PC-3 (cell line): ENCODE measurements around the gene CD163L1. TPM values are rescaled to one million over a fixed set of nuclear protein-coding genes. Genes with fewer than 3 reads are reported as not detected.
A peak's percentile ranks its signal among the peaks of the same experiment; 100 is the strongest.

Experiments
- ATAC-seq: fragments of 200-7000 bp; cut with Tn5 transposase; 2 replicates; pipeline ENCODE4 v1.9.1; 2020; ENCODE audit warnings: mild to moderate bottlenecking, moderate library complexity
- BruUV-seq: library from RNA; stranded (reverse); fragments of 400-500 nt; replicated peaks from 2 replicates; lab custom pipeline; 2021; lab: Mats Ljungman, UMichigan
- CTCF ChIA-PET: fragments of 300-600 bp; sonication (Branson Sonifier 250); formaldehyde crosslinking; loops from one replicate; lab custom pipeline; 2022; ENCODE audit warnings: antibody characterized with exemption; lab: Charles Lee
- POLR2A ChIA-PET: fragments of 300-600 bp; sonication (Branson Sonifier 250); formaldehyde crosslinking; loops from one replicate; lab custom pipeline; 2022; ENCODE audit warnings: antibody characterized with exemption; ENCODE audit not compliant: unreplicated experiment; lab: Charles Lee
- DNase-seq: peaks from one replicate; pipeline ENCODE4 v3.0.0-alpha.2; 2015
- H2AFZ ChIP-seq: fragments of 300-600 bp; sonication (generic); 2 replicates; pipeline ENCODE4 v1.6.0; 2016; ENCODE audit warnings: antibody characterized with exemption, low read length
- H3F3A ChIP-seq: fragments of 300-600 bp; sonication (generic); one replicate; pipeline ENCODE4 v1.6.0; 2017; ENCODE audit warnings: antibody characterized with exemption, low read length, control low read depth, mild to moderate bottlenecking; ENCODE audit not compliant: unreplicated experiment
- H3K27ac ChIP-seq: fragments of 300-600 bp; sonication (generic); 2 replicates; pipeline ENCODE4 v1.5.1; 2016; ENCODE audit warnings: mild to moderate bottlenecking, low read length
- H3K27me3 ChIP-seq: fragments of 300-600 bp; sonication (generic); 2 replicates; pipeline ENCODE4 v1.6.1; 2016; ENCODE audit warnings: low read length, mixed read lengths
- H3K36me3 ChIP-seq: fragments of 300-600 bp; sonication (generic); 2 replicates; pipeline ENCODE4 v1.6.1; 2016; ENCODE audit warnings: low read depth, mixed run types, low read length, mixed read lengths
- H3K4me1 ChIP-seq: fragments of 300-600 bp; sonication (generic); 2 replicates; pipeline ENCODE4 v1.5.1; 2016; ENCODE audit warnings: low read length; ENCODE audit not compliant: insufficient read depth
- H3K4me2 ChIP-seq: fragments of 300-600 bp; sonication (generic); 2 replicates; pipeline ENCODE4 v1.6.0; 2016; ENCODE audit warnings: low read length
- H3K4me3 ChIP-seq: fragments of 300-600 bp; sonication (generic); 2 replicates; pipeline ENCODE4 v1.5.1; 2016; ENCODE audit warnings: mild to moderate bottlenecking, low read length, mixed read lengths
- H3K79me2 ChIP-seq: fragments of 300-600 bp; sonication (generic); 2 replicates; pipeline ENCODE4 v1.6.1; 2017; ENCODE audit warnings: low read length, mixed read lengths
- H3K9ac ChIP-seq: fragments of 300-600 bp; sonication (generic); 2 replicates; pipeline ENCODE4 v1.6.0; 2016; ENCODE audit warnings: mild to moderate bottlenecking, low read length
- H3K9me2 ChIP-seq: fragments of 300-600 bp; sonication (generic); replicated peaks from 2 replicates; pipeline ENCODE4 v1.6.1; 2016; ENCODE audit warnings: mixed run types, low read length, mixed read lengths
- H3K9me3 ChIP-seq: fragments of 300-600 bp; sonication (generic); 2 replicates; pipeline ENCODE4 v1.6.1; 2016; ENCODE audit warnings: low read length, mixed read lengths
- H4K20me1 ChIP-seq: fragments of 300-600 bp; sonication (generic); 2 replicates; pipeline ENCODE4 v1.6.1; 2016; ENCODE audit warnings: low read length, mixed read lengths
- CTCF ChIP-seq: fragments of 300-600 bp; sonication (generic); conservative IDR thresholded peaks from 2 replicates; pipeline ENCODE4 v1.5.1; 2017; ENCODE audit warnings: antibody characterized with exemption, low read depth, mild to moderate bottlenecking, low read length
- EZH2 ChIP-seq: fragments of 300-600 bp; sonication (generic); IDR thresholded peaks from one replicate; pipeline ENCODE4 v1.6.1; 2017; ENCODE audit warnings: antibody characterized with exemption, mild to moderate bottlenecking, low read length; ENCODE audit not compliant: unreplicated experiment
- EZH2phosphoT487 ChIP-seq: fragments of 300-600 bp; sonication (generic); IDR thresholded peaks from 2 replicates; pipeline ENCODE4 v1.6.1; 2018; ENCODE audit warnings: mild to moderate bottlenecking, antibody characterized with exemption, low read length, borderline replicate concordance
- intact Hi-C: fragments of 100-400 bp; cut with micrococcal nuclease; formaldehyde crosslinking; loops from 2 replicates; pipeline ENCODE4 v1.9.0; 2023
- total RNA-seq: library from RNA; depleted of rRNA; stranded (reverse); fragments of >200 nt; gene quantifications from 2 replicates; pipeline ENCODE4 v1.2.3, GENCODE V29; 2014

The CD163L1 gene
- total RNA-seq, 1 experiment from 2014 or later = 0.66 TPM

- Histone ChIP-seq H3K27me3 (peaks cover 8% of the 10 kb centered on the region; the same call in 1 of the 2 replicates), H3K9me3 (no peaks in the 10 kb centered on the region), H3K9me2 (no peaks in the 10 kb centered on the region), H3K4me2 (no peak overlapping the region), H3F3A (no peaks in the 10 kb centered on the region), H3K27ac (no peak overlapping the region), H4K20me1 (no peaks in the 10 kb centered on the region), H3K9ac (no peak overlapping the region), H3K36me3 (no peaks in the 10 kb centered on the region), H2AFZ (no peak overlapping the region), H3K4me1 (peaks cover 5% of the 10 kb centered on the region; the same call in 1 of the 2 replicates), H3K4me3 (no peak overlapping the region), H3K79me2 (no peaks in the 10 kb centered on the region)
- DNase-seq = no peak
- ChIA-PET POLR2A (no interaction called here), CTCF (no interaction called here)
- no peak for TF ChIP-seq EZH2phosphoT487
- ATAC-seq = no peak
- BruUV-seq = no TSS peak
- intact Hi-C loops = no loop called here
These were observed 70.7 kb downstream of the CD163L1 start for GRCh38 chr12:7373226-7373625.

GRCh38 chr12:7369274-7369729, 74.7 kb downstream of the CD163L1 start:
- no peaks in the 10 kb centered on the region for H3K79me2 ChIP-seq
- no TSS peak for BruUV-seq
- intact Hi-C loops = no loop called here
- no peaks in the 10 kb centered on the region for H3K9me2 ChIP-seq
- H3K36me3 ChIP-seq = no peaks in the 10 kb centered on the region
- H3K27ac ChIP-seq = no peak overlapping the region
- DNase-seq (peak; percentile 24), ATAC-seq (no peak)
- no peak overlapping the region for H3K4me2 ChIP-seq
- 0 out of 2 replicates have a peak overlapping the region, but pooled peaks have one; percentile 34 for H2AFZ ChIP-seq
- H3K4me3 ChIP-seq = no peak overlapping the region
- ChIA-PET CTCF (no interaction called here), POLR2A (no interaction called here)
- H3F3A ChIP-seq = no peaks in the 10 kb centered on the region
- H3K9ac ChIP-seq = no peak overlapping the region
- H3K27me3 ChIP-seq = no peaks in the 10 kb centered on the region
- no peaks in the 10 kb centered on the region for H3K9me3 ChIP-seq
- H3K4me1 ChIP-seq = peaks cover 5% of the 10 kb centered on the region; the same call in 1 of the 2 replicates
- no peak for TF ChIP-seq CTCF
- no peak for TF ChIP-seq EZH2phosphoT487
- TF ChIP-seq EZH2 = no peak
- no peaks in the 10 kb centered on the region for H4K20me1 ChIP-seq

GRCh38 chr12:7362734-7363133, 81.2 kb downstream of the CD163L1 start:
- Histone ChIP-seq H3K4me3 (no peak overlapping the region), H4K20me1 (no peaks in the 10 kb centered on the region), H3K79me2 (no peaks in the 10 kb centered on the region), H2AFZ (no peak overlapping the region), H3F3A (no peaks in the 10 kb centered on the region), H3K27me3 (peaks cover 16% of the 10 kb centered on the region), H3K9me2 (no peaks in the 10 kb centered on the region), H3K36me3 (no peaks in the 10 kb centered on the region), H3K9ac (no peak overlapping the region), H3K27ac (no peak overlapping the region), H3K9me3 (no peaks in the 10 kb centered on the region), H3K4me1 (no peaks in the 10 kb centered on the region), H3K4me2 (no peak overlapping the region)
- intact Hi-C loops = no loop called here
- DNase-seq (no peak), ATAC-seq (no peak)
- TF ChIP-seq EZH2 (no peak), EZH2phosphoT487 (no peak), CTCF (no peak)
- CTCF ChIA-PET = no interaction called here
- no TSS peak for BruUV-seq
- POLR2A ChIA-PET = no interaction called here
